HG03025 (cell line): Measurements from ENCODE around the gene KCNJ6.
"Not testable (repeated sequence)": the region's sequence is repeated elsewhere in the genome, so short reads cannot be mapped to it uniquely, and the experiment has no call there.

Experiments used
- ATAC-seq: cut with Tn5 transposase; IDR thresholded peaks from one replicate; pipeline ENCODE4 v1.9.1; 2021; ENCODE audit warnings: mild to moderate bottlenecking, moderate library complexity; ENCODE audit not compliant: unreplicated experiment, low FRiP score

KCNJ6 gene

GRCh38 chr21:37787456-37787855 lies 128.8 kb downstream of the KCNJ6 start:
- no peak for ATAC-seq

- no peak for ATAC-seq
These were observed 131.5 kb downstream of the KCNJ6 start for GRCh38 chr21:37784591-37785318.

- ATAC-seq = no peak
These were observed 133.2 kb downstream of the KCNJ6 start for GRCh38 chr21:37783016-37783415.

GRCh38 chr21:37780991-37781983 lies 135.0 kb downstream of the KCNJ6 start:
- no peak for ATAC-seq

GRCh38 chr21:37771181-37771580 lies 145.1 kb downstream of the KCNJ6 start:
- no peak for ATAC-seq

GRCh38 chr21:37770461-37770860 lies 145.8 kb downstream of the KCNJ6 start:
- ATAC-seq = no peak

- no peak for ATAC-seq
These were observed 146.6 kb downstream of the KCNJ6 start for GRCh38 chr21:37769656-37770055.

- ATAC-seq = no peak
These were observed 148.3 kb downstream of the KCNJ6 start for GRCh38 chr21:37767984-37768383.

GRCh38 chr21:37766129-37766528 lies 150.1 kb downstream of the KCNJ6 start:
- ATAC-seq = no peak

GRCh38 chr21:37765221-37765900 lies 150.9 kb downstream of the KCNJ6 start:
- no peak for ATAC-seq

GRCh38 chr21:37764691-37765090 lies 151.6 kb downstream of the KCNJ6 start:
- no peak for ATAC-seq

- ATAC-seq = no peak
These were observed 153.0 kb downstream of the KCNJ6 start for GRCh38 chr21:37763298-37763697.

GRCh38 chr21:37762606-37763005 lies 153.7 kb downstream of the KCNJ6 start:
- ATAC-seq = no peak

- not testable (repeated sequence) for ATAC-seq
These were observed 154.9 kb downstream of the KCNJ6 start for GRCh38 chr21:37761406-37761805.

- no peak for ATAC-seq
These were observed 156.5 kb downstream of the KCNJ6 start for GRCh38 chr21:37759777-37760176.

- ATAC-seq = no peak
These were observed 157.3 kb downstream of the KCNJ6 start for GRCh38 chr21:37758982-37759381.

GRCh38 chr21:37757606-37758376 lies 158.5 kb downstream of the KCNJ6 start:
- no peak for ATAC-seq

- ATAC-seq = no peak
These were observed 163.1 kb downstream of the KCNJ6 start for GRCh38 chr21:37753122-37753599.

- no peak for ATAC-seq
These were observed 164.8 kb downstream of the KCNJ6 start for GRCh38 chr21:37751268-37751975.
